Stimulated activated CD4-positive, alpha-beta T cell treated with anti-CD3 and anti-CD28 coated beads, Interleukin-2, amount 100 ng/mL, for 24 hours (primary cell): ENCODE measurements around the gene PGD.
A peak's percentile ranks its signal among the peaks of the same experiment; 100 is the strongest.
"Not testable (repeated sequence)": the region's sequence is repeated elsewhere in the genome, so short reads cannot be mapped to it uniquely, and the experiment has no call there.

ENCODE experiments used
- DNase-seq, 2 donors: peaks; one replicate each; pipeline ENCODE4 v3.0.0-alpha.2; 2020

The PGD gene

GRCh38 chr1:10399444-10399941 is 629 bp downstream of the PGD start:
- DNase-seq, result peak in 1 of 2 donors; percentile 24

DNA sequence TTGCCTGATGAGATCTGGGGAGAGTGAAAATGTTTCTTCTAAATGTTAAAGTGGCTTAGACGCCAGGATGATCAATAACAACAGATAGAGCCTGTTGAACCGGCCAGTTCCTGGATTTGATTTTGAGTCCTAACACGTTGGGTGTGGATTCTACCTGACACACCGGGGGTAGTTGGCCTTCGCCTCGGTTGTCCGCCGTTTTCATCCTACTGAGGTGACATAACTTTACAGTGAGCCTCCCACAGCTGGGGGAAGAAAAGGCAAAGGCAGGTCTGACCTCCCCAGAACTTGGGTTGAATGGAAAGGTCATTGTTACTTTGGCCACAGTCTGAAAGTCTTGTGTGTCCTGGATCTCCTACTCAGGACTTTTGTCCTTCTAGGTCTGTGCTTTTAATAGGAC is 1.1 kb downstream of the PGD start:
- DNase-seq, result no peak

DNA sequence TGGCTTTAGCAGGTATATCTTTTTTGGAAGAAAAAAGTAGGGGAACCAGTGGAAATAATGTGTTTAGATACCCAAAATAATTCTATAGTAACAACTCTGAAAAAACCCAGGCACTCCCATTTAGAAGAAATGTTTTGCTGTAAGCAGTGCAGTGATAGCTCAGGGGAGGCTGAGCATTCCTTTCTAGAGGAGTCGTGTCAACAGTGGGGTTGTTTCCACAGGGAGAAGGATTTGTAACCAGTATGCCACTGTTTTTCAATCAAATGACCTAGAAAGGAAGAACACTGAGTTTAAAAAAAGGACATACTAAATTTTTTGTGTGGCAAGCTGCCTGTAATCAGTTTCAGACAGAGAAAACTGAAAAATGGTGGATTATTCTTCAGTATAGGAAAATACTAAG is 2.4 kb downstream of the PGD start:
- no peak for DNase-seq

DNA sequence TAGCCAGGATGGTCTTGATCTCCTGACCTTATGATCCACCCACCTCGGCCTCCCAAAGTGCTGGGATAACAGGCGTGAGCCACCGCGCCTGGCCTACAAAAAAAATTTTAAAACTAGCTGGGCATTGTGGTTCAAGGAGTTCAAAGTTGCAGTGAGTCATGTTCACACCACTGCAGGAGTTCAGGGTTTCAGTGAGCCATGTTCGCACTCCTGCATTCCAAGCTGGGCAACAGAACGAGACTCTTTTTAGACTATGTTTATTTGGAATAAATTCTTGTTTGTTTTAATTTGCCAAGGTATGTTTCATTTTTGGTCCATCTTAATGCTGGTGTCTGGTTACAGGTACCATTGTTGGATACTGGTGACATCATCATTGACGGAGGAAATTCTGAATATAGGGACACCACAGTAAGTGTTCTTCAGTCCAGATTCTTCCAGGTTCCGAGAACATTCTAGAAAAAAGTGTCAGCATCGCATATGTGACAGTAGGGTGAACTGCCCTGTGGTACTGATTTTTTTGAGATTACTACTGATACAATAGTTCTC is 3.9 kb downstream of the PGD start:
- DNase-seq, result no peak

DNA sequence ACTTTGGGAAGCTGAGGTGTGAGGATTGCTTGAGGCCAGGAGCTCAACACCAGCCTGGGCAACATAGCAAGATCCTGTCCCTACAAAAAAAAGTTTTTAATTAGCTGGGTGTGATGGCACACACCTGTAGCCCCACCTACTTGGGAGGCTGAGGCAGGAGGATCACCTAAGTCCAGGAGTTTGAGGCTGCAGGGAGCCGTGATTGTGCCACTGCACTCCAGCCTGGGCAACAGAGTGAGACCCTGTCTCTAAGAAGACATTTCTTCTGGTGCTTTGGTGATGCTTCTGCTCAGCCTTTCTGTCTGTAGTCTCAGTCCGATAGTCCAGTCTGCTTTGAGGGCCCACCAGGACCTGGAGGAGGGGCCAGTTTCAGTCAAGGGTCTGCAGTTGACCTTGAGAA is 8.3 kb downstream of the PGD start:
- DNase-seq, result no peak

DNA sequence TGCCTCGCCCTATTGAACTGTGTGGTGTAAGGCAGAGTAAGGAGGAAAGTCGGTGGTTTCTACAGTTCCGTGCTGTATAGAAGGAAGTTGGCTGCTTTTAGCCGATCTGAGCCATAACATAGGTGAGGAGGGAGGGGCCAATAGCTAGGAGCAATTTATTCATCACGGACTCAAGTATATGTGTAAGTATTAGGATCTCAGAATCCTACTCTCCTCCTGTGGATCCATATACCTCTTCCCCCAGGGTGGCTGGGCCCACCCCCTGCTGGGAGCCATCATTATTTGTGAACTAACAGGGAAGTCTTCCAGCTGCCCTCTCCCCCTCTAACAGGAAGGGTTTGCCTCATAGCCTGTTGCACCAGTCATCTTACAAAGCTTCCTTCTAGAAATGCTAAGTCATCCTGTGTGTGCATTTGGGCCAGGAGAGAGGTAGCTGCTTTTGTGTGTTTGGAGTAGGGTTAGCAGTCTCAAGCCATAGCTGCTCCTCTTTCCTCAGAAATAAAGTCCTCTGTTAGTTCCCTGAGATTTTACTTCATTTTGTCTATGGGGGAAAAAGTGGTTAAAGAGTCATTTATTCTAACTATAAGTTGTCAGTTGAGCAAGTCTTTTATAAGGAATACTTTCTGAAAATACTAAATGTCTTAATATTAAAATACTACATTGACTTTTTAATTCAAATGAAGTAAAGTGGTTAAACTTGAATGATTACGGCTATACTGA is 16.5 kb downstream of the PGD start:
- DNase-seq, result no peak

- not testable (repeated sequence) for DNase-seq
Measured at GRCh38 chr1:10415967-10416366, 17.1 kb downstream of the PGD start.

- DNase-seq, result not testable (repeated sequence)
Measured at GRCh38 chr1:10418741-10419140, 19.9 kb downstream of the PGD start.

GRCh38 chr1:10419351-10419750 is 20.5 kb downstream of the PGD start:
- DNase-seq, result no peak

GRCh38 chr1:10421637-10422036 is 22.8 kb downstream of the PGD start:
- no peak for DNase-seq

- no peak for DNase-seq
Measured at GRCh38 chr1:10424034-10424433, 25.2 kb downstream of the PGD start.

DNA sequence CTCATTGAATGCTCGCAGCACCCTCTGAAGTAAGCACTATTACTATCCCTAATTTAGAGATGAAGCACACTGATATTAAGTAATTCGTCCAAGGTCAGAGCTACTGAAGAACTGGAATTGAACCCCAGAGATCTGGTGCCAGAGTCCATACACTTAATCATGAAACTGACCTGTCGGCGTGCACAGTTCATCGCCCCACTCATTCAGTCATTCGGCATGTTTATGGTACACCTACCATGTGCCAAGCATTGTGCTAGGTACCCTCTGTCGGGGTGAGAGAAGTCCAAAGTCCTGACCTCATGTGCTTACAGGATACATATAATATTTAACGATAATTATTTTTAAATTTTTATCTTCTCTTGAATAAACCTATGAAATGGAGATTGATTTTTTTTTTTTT is 25.8 kb downstream of the PGD start:
- DNase-seq, result no peak

- DNase-seq, result not testable (repeated sequence)
Measured at GRCh38 chr1:10425826-10426534, 27.1 kb downstream of the PGD start.

- not testable (repeated sequence) for DNase-seq
Measured at GRCh38 chr1:10426535-10426848, 27.6 kb downstream of the PGD start.

- no peak for DNase-seq
Measured at GRCh38 chr1:10428984-10429383, 30.1 kb downstream of the PGD start.

- peak; percentile 16 to 25 for DNase-seq
Measured at GRCh38 chr1:10429868-10430215, 31.0 kb downstream of the PGD start.

DNA sequence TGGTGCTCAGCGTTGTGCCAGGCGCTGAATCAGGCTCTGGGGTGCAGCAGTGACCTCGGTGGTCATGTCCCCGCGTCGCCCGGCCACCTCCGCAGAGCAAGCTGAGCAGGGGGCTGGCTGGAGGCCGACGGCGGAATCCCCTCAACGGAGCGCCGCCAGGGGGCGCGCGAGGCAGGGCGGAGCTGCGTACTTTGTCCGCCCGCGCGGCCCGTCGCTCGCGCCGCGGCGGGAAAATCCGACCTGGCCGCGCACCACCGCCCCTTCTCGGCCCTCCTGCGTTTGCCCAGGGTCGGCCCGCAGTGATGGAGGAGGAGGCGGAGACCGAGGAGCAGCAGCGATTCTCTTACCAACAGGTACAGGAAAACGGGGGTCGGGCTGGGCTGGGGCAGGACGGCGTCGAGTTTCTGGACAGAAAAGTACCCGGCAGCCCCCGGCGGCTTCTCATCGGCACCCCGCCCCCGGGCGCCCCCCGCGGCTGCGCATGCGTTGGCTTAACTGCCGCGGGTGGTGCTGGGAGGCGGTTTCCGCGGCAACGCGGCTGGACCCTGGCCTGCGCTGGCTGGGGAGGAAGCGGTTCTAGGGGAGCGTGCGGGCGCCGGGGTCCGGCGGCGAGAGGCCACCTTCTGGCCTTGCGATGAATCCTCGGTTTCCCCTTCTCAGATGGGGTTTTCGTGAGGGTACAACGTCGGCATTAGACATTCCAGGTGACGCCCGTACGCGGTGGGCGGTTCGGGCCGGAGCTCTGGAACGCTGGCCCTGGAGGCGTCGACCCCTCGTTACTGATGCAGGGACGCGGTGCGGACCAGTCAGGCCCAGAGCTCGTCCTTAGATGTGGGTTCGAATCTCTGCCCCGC is 31.6 kb downstream of the PGD start, which contains the start of gene CENPS:
Gene CENPS, plus strand, starts transcription at position 218 of the 854 bp plus-strand sequence. Its CDS starts 85 bp downstream, at position 303.
- peak; percentile 91 to 96 for DNase-seq

- peak in 1 of 2 donors; percentile 20 for DNase-seq
Measured at GRCh38 chr1:10431070-10431730, 32.3 kb downstream of the PGD start.

DNA sequence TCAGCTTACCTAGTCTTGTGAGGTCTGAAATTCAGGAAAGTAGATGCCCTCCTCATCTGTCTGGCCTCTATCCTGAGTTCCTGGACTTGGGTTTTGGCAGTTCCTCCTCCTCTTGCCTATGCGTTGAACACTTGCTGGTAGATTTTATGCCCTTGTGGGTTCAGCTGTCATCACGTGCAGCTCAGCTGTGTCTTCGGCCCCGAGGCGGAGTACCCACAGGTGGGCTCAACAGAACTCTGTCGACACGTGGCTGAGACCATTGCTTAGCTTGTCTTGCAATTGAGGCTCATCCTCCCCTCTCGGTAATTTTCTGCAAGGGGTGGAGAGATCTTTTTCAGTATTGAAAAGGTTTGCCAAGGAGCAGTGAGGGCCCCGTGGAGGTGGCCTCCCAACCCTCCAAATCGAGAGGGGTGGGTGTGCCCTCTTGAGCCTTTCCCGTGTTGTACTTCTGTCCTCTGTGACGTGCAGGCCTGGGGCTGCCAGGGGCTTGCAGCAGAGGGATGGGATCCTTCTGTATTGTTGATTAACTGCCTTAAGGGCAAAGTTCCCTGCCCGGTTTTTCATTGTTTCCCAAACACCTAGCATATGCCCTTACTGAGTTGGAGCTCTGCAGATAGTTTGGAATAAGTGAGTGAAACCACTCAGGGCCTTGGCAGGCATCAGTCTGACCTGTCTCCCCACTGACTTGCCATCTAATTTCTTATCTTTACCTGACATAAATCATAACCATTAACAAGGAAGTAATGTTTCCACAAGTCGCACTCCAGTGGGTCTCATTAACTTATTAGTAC is 34.2 kb downstream of the PGD start:
- no peak for DNase-seq

GRCh38 chr1:10433790-10434189 is 34.9 kb downstream of the PGD start:
- no peak for DNase-seq

- no peak for DNase-seq
Measured at GRCh38 chr1:10434590-10434989, 35.7 kb downstream of the PGD start.

DNA sequence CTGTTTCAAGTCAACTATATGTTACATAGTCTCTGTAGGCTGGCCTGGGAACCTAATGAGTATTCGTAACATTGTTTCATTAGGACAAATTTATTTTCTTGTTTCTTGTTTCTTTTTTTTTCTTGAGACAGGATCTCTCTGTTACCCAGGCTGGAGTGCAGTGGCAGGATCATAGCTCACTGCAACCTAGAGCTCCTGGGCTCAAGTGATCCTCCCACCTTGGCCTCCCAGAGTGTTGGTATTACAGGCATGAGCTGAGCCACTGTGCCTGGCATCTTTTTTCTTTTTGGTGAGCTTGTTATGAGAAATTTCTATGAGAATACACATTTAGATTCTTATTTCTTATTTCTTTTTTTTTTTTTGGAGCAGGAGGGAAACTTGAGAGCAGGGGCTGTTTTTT is 38.2 kb downstream of the PGD start:
- DNase-seq, result no peak
